Hepatocyte (in vitro differentiated cells): ENCODE data around the gene OSBPL5. TPM values are rescaled to one million over a fixed set of nuclear protein-coding genes. Genes with fewer than 3 reads are reported as not detected.

ENCODE experiments used
- DNase-seq: peaks from one replicate; pipeline ENCODE4 v3.0.0-alpha.2; 2016; ENCODE audit warnings: low spot score
- H2AFZ ChIP-seq: fragments of 200-600 bp; sonication (generic); 2 replicates; pipeline ENCODE4 v1.6.0; 2016; ENCODE audit warnings: antibody characterized with exemption, mild to moderate bottlenecking
- H3K27ac ChIP-seq: fragments of 200-600 bp; sonication (generic); 2 replicates; pipeline ENCODE4 v1.5.1; 2016; ENCODE audit warnings: mild to moderate bottlenecking
- H3K27me3 ChIP-seq: fragments of 200-600 bp; sonication (generic); 2 replicates; pipeline ENCODE4 v1.6.1; 2016
- H3K36me3 ChIP-seq: fragments of 200-600 bp; sonication (generic); replicated peaks from 2 replicates; pipeline ENCODE4 v1.5.1; 2016; ENCODE audit warnings: low read depth; ENCODE audit not compliant: insufficient read depth
- H3K4me1 ChIP-seq: fragments of 200-600 bp; sonication (generic); 2 replicates; pipeline ENCODE4 v1.5.1; 2016; ENCODE audit warnings: mild to moderate bottlenecking, moderate library complexity; ENCODE audit not compliant: insufficient read depth
- H3K4me2 ChIP-seq: fragments of 200-600 bp; sonication (generic); 2 replicates; pipeline ENCODE4 v1.6.0; 2016
- H3K4me3 ChIP-seq: fragments of 200-600 bp; sonication (generic); 2 replicates; pipeline ENCODE4 v1.5.1; 2016; ENCODE audit warnings: mild to moderate bottlenecking
- H3K79me2 ChIP-seq: fragments of 200-600 bp; sonication (generic); 2 replicates; pipeline ENCODE4 v1.6.0; 2017; ENCODE audit warnings: mild to moderate bottlenecking
- H3K9me2 ChIP-seq: fragments of 200-600 bp; sonication (generic); replicated peaks from 2 replicates; pipeline ENCODE4 v1.6.0; 2017; ENCODE audit warnings: mild to moderate bottlenecking; ENCODE audit not compliant: insufficient read depth
- H3K9me3 ChIP-seq: fragments of 200-600 bp; sonication (generic); 2 replicates; pipeline ENCODE4 v1.5.1; 2016; ENCODE audit warnings: low read depth, mild to moderate bottlenecking
- H4K20me1 ChIP-seq: fragments of 200-600 bp; sonication (generic); 2 replicates; pipeline ENCODE4 v1.6.0; 2016; ENCODE audit warnings: mild to moderate bottlenecking; ENCODE audit not compliant: insufficient read depth, poor library complexity, severe bottlenecking
- EZH2 ChIP-seq: fragments of 200-600 bp; sonication (generic); IDR thresholded peaks from 2 replicates; pipeline ENCODE4 v1.6.1; 2016; ENCODE audit warnings: antibody characterized with exemption, mild to moderate bottlenecking, borderline replicate concordance
- EZH2phosphoT487 ChIP-seq: fragments of 200-600 bp; sonication (generic); IDR thresholded peaks from one replicate; pipeline ENCODE4 v1.6.1; 2018; ENCODE audit warnings: antibody characterized with exemption, mild to moderate bottlenecking, low read depth, moderate library complexity; ENCODE audit not compliant: unreplicated experiment, severe bottlenecking
- WGBS: methylation state at CpG from one replicate; pipeline ENCODE4 v1.1.6; 2016; ENCODE audit warnings: low lambda C conversion rate; ENCODE audit errors: missing lambda C conversion rate; 5-methylcytosine and 5-hydroxymethylcytosine counted together
- polyA plus RNA-seq: library from polyadenylated mRNA; unstranded; fragments of >200 nt; fragmentation: Nextera tagmentation; extraction: Ambion mirVana; gene quantifications from 2 replicates; pipeline ENCODE4 v1.2.1, GENCODE V29; 2016
- total RNA-seq: library from RNA; depleted of rRNA; stranded (reverse); fragments of >200 nt; gene quantifications from 2 replicates; pipeline ENCODE4 v1.2.3, GENCODE V29; 2014
- TF ChIP-seq, protein P1 (sequence below): fragments of 200-600 bp; sonication (generic); IDR thresholded peaks from 2 replicates; pipeline ENCODE4 v1.5.1; 2016; ENCODE audit warnings: antibody characterized with exemption, mild to moderate bottlenecking; ENCODE audit not compliant: poor library complexity

OSBPL5 gene
- total and polyA plus RNA-seq, 2 experiments from 2014 or later = 9.0 to 12.5 TPM

DNA sequence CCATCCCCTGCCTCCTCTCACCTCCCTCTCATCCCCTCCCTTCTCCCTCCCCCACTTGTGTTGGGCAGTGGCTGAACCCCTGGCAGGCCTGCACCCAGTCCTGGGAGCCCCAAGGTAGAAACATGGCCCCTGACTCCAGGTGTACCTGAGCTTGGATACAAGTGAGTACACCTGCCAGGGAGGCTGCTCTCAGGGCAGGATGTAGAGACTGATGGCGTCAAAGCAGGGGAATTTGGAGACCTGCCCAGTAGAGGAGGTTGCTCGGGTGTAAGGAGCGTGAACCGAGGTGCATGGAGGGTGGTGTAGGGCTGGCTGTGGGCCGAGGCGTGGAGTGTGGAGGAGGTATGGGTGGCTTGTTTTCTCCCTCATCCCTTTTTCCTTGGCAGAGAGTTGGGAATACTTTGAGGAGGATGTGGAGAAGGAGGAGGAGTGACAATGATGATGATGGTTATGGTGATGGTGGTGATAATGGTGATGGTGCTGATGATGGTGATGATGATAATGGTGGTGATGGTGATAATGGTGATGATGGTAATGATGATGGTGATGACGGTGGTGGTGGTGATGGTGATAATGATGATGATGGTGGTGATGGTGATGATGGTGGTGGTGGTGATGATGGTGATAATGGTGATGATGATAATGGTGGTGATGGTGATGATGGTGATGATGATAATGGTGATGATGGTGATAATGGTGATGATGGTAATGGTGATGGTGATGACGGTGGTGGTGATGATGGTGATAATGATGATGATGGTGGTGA lies 41.2 kb upstream of the OSBPL5 start:
- Histone ChIP-seq H3K9me3 (no peaks in the 10 kb centered on the region), H3K4me1 (no peaks in the 10 kb centered on the region), H4K20me1 (no peaks in the 10 kb centered on the region), H3K27me3 (peaks cover 49% of the 10 kb centered on the region), H3K9me2 (no peaks in the 10 kb centered on the region), H3K4me2 (no peak overlapping the region), H3K36me3 (no peaks in the 10 kb centered on the region), H3K4me3 (no peak overlapping the region), H2AFZ (no peak overlapping the region), H3K79me2 (no peaks in the 10 kb centered on the region), H3K27ac (no peak overlapping the region)
- TF ChIP-seq EZH2phosphoT487 (no peak), EZH2 (no peak)
- TF ChIP-seq, protein P1, sequence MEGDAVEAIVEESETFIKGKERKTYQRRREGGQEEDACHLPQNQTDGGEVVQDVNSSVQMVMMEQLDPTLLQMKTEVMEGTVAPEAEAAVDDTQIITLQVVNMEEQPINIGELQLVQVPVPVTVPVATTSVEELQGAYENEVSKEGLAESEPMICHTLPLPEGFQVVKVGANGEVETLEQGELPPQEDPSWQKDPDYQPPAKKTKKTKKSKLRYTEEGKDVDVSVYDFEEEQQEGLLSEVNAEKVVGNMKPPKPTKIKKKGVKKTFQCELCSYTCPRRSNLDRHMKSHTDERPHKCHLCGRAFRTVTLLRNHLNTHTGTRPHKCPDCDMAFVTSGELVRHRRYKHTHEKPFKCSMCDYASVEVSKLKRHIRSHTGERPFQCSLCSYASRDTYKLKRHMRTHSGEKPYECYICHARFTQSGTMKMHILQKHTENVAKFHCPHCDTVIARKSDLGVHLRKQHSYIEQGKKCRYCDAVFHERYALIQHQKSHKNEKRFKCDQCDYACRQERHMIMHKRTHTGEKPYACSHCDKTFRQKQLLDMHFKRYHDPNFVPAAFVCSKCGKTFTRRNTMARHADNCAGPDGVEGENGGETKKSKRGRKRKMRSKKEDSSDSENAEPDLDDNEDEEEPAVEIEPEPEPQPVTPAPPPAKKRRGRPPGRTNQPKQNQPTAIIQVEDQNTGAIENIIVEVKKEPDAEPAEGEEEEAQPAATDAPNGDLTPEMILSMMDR = no peak
- no peak for DNase-seq
- 93% methylated on average over 8 of the region's 8 CpGs for WGBS

DNA sequence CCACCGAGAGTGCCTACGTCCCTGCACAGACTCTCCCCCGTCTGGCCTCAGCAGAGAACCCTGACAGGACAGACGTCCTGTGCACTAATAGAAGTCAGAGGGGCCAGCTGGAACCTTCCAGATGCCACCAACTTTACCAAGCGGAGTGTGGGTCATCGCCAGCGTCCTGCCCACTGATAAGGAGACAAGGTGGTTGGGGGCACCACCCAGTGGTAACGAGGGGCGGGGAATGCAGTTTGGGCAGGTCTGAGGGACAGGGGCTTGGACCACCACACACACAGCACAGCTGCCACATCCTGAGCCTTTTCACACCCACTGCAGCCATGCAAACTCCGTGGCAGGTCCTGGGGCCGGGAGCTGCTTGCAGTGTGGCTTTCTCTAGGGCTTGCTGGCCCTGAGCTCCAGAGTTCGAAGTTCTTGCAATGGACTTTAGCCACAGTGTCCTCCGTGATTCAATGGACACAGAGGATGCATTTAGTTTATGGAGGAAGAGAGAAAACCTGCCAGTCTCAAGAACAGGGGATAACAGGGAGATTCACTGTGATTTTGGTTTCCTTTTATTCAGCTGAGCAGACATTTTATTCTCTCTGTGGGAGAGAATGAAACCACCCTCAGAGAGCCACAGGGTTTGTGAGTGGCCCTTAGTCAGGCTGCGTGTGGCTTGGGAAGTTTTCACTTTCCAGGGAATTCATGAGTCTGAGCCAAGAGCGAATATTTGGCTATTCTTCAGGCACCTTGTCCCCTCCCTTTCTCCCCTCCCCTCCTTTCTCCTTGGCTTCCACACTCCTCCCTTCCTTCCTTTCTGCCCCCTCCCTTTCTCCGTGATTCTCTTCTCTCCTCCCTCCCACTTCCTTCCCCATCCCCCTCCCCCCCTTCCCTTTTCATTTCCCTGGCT lies 40.4 kb upstream of the OSBPL5 start:
- Histone ChIP-seq H3K27me3 (peaks cover 56% of the 10 kb centered on the region), H2AFZ (no peak overlapping the region), H3K9me2 (no peaks in the 10 kb centered on the region), H3K27ac (no peak overlapping the region), H3K9me3 (no peaks in the 10 kb centered on the region), H3K36me3 (no peaks in the 10 kb centered on the region), H3K4me1 (no peaks in the 10 kb centered on the region), H3K4me3 (no peak overlapping the region), H3K79me2 (no peaks in the 10 kb centered on the region), H4K20me1 (no peaks in the 10 kb centered on the region), H3K4me2 (no peak overlapping the region)
- TF ChIP-seq EZH2phosphoT487 (no peak), EZH2 (no peak)
- TF ChIP-seq, protein P1 = no peak
- WGBS = 60% methylated on average over 15 of the region's 16 CpGs
- DNase-seq = no peak

DNA sequence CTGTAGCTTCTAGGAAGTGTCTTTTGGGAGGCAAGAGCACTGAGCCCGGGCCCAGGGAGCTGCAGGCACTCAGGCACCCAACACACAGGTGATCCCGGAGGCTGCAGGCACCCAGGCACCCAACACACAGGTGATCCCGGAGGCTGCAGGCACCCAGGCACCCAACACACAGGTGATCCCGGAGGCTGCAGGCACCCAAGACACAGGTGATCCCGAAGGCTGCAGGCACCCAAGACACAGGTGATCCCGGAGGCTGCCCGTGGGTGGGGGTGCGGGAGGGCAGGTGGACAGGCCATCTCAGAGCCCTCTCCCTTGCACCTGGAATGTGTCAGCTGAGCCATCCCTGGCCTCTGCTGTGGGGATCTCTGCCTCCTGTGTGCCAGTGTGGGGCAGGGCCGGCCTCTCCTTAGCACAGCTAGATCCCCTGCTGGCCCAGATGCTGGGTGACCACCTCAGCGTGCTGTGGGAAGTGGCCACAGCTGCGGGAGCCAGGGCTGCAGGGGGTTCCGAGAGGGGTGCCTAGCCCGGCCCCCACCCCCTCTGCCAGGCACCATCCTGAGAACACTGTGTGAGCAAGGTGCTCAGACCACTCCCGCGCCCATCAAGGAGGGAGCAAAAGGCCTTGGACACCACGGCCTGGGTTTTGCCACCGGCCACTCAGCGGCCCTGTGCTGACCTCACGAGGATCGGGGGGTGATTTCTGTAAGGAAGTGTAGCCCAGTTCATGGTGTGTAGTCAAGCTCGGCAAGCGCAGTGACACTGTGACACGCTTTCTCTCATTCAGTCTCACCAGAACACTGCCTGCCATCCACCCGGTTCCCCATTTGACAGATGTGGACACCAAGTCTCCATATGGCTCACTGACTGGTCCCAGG lies 39.3 kb upstream of the OSBPL5 start:
- Histone ChIP-seq H3K4me2 (no peak overlapping the region), H3K27ac (no peak overlapping the region), H3K9me3 (no peaks in the 10 kb centered on the region), H3K4me1 (no peaks in the 10 kb centered on the region), H3K36me3 (no peaks in the 10 kb centered on the region), H2AFZ (no peak overlapping the region), H3K27me3 (peaks cover 56% of the 10 kb centered on the region), H3K4me3 (no peak overlapping the region), H3K9me2 (no peaks in the 10 kb centered on the region), H3K79me2 (no peaks in the 10 kb centered on the region), H4K20me1 (no peaks in the 10 kb centered on the region)
- no peak for DNase-seq
- TF ChIP-seq, protein P1 = no peak
- no peak for TF ChIP-seq EZH2
- TF ChIP-seq EZH2phosphoT487 = no peak
- 88% methylated on average over 24 of the region's 24 CpGs for WGBS
